MCF 10A (cell line): ENCODE results near the gene VAV1. TPM values are rescaled to one million over a fixed set of nuclear protein-coding genes. Genes with fewer than 3 reads are reported as not detected.
"Not testable (repeated sequence)": the region's sequence is repeated elsewhere in the genome, so short reads cannot be mapped to it uniquely, and the experiment has no call there.

Experiments used
- BruUV-seq: library from RNA; stranded (reverse); fragments of 400-500 nt; replicated peaks from 2 replicates; lab custom pipeline; 2021; lab: Mats Ljungman, UMichigan
- CTCF ChIA-PET: fragments of 300-600 bp; sonication (Branson Sonifier 250); formaldehyde crosslinking; extraction: SDS; loops from one replicate; lab custom pipeline; 2021; ENCODE audit warnings: antibody characterized with exemption, inconsistent platforms; lab: Yijun Ruan, JAX
- POLR2A ChIA-PET: fragments of 300-600, 350-650 bp; sonication (Branson Sonifier 250); formaldehyde crosslinking; extraction: SDS; loops from one replicate; lab custom pipeline; 2020; ENCODE audit warnings: antibody characterized with exemption, inconsistent platforms; lab: Yijun Ruan, JAX
- DNase-seq: peaks from one replicate; pipeline ENCODE4 v3.0.0-alpha.2; 2018; ENCODE audit not compliant: unreplicated experiment
- H3K27ac Mint-ChIP-seq: one replicate; pipeline ENCODE4 v1.8.0; 2022; ENCODE audit warnings: mild to moderate bottlenecking, low read depth, mixed read lengths; ENCODE audit not compliant: unreplicated experiment
- H3K27me3 Mint-ChIP-seq: one replicate; pipeline ENCODE4 v1.8.0; 2022; ENCODE audit warnings: mixed read lengths; ENCODE audit not compliant: insufficient read depth, unreplicated experiment
- H3K36me3 Mint-ChIP-seq: one replicate; pipeline ENCODE4 v1.8.0; 2022; ENCODE audit warnings: mild to moderate bottlenecking, moderate library complexity, mixed read lengths; ENCODE audit not compliant: insufficient read depth, unreplicated experiment
- H3K4me1 Mint-ChIP-seq: one replicate; pipeline ENCODE4 v1.8.0; 2022; ENCODE audit warnings: mixed read lengths; ENCODE audit not compliant: insufficient read depth, unreplicated experiment
- H3K4me3 Mint-ChIP-seq: one replicate; pipeline ENCODE4 v1.8.0; 2022; ENCODE audit warnings: mild to moderate bottlenecking, moderate library complexity, mixed read lengths; ENCODE audit not compliant: unreplicated experiment
- H3K9me3 Mint-ChIP-seq: one replicate; pipeline ENCODE4 v1.8.0; 2022; ENCODE audit warnings: mixed read lengths; ENCODE audit not compliant: unreplicated experiment
- CTCF ChIP-seq: fragments of 200-600 bp; IDR thresholded peaks from one replicate; pipeline ENCODE4 v1.8.0; 2022; ENCODE audit warnings: antibody characterized with exemption, mild to moderate bottlenecking; ENCODE audit not compliant: unreplicated experiment
- intact Hi-C: fragments of 100-400 bp; cut with micrococcal nuclease; formaldehyde crosslinking; loops from 2 replicates; pipeline ENCODE4 v1.14.1; 2022
- total RNA-seq: library from RNA; stranded (reverse); gene quantifications from 2 replicates; pipeline ENCODE4 v1.2.3, GENCODE V29; 2022

VAV1 gene
- total RNA-seq, 1 experiment from 2014 or later: not detected

- intact Hi-C loops: loop anchor here (1.0 kb wide), 1 partner anchor 95 kb away; no protein-coding TSS in a partner anchor
- H3K27ac Mint-ChIP-seq: peak within 1 kb of the TSS; percentile 74
Observed at GRCh38 chr19:6767357-6768235, 4.9 kb upstream of the VAV1 start, which contains the start of gene SH2D3A. Gene SH2D3A (minus strand): TSS chr19:6767435. CDS start chr19:6763748, 3,687 bp downstream.

GRCh38 chr19:6768236-6768785 is 4.2 kb upstream of the VAV1 start:
- POLR2A ChIA-PET: interaction anchor here (0.6 to 4.9 kb wide), 5 partner anchors 13 to 971 kb away, joined by 3 to 88 read pairs (median 25); partner anchors contain the start of genes C3, GPR108 and TRIP10
- no peaks in the 10 kb centered on the region for H3K27me3 Mint-ChIP-seq

More at GRCh38 chr19:6767357-6768235, 4.9 kb upstream of the VAV1 start, which contains the start of gene SH2D3A:
- no peaks in the 10 kb centered on the region for H3K27me3 Mint-ChIP-seq
- peak within 1 kb of the TSS; percentile 76 for H3K4me3 Mint-ChIP-seq
- H3K4me1 Mint-ChIP-seq: peaks cover 10% of the 10 kb centered on the region
- DNase-seq: peak; percentile 96
- no peaks in the 10 kb centered on the region for H3K9me3 Mint-ChIP-seq
- CTCF ChIA-PET: interaction anchor here (0.9 kb wide), 1 partner anchor 29 kb away, joined by 3 read pairs; no protein-coding TSS in a partner anchor
- no peak for TF ChIP-seq CTCF
- POLR2A ChIA-PET: interaction anchor here (0.6 to 4.9 kb wide), 11 partner anchors 13 to 971 kb away, joined by 3 to 88 read pairs (median 7); partner anchors contain the start of genes C3, GPR108, SLC25A23 and TRIP10
- peaks cover 18% of the 10 kb centered on the region for H3K36me3 Mint-ChIP-seq
- no TSS peak for BruUV-seq

GRCh38 chr19:6769006-6769619 is 3.4 kb upstream of the VAV1 start:
- Mint-ChIP-seq H3K4me1 (peaks cover 10% of the 10 kb centered on the region), H3K36me3 (peaks cover 7% of the 10 kb centered on the region), H3K9me3 (no peaks in the 10 kb centered on the region), H3K4me3 (no peak overlapping the region), H3K27me3 (no peaks in the 10 kb centered on the region), H3K27ac (no peak overlapping the region)
- BruUV-seq: no TSS peak
- POLR2A ChIA-PET: interaction anchor here (3.6 to 4.9 kb wide), 2 partner anchors 31 to 94 kb away, joined by 32 to 88 read pairs; partner anchors contain the start of genes GPR108 and TRIP10
- intact Hi-C loops: loop anchor here (1.0 kb wide), 1 partner anchor 31 kb away; no protein-coding TSS in a partner anchor
- peak; percentile 25 for TF ChIP-seq CTCF
- CTCF ChIA-PET: interaction anchor here (0.6 to 1.3 kb wide), 6 partner anchors 11 to 668 kb away, joined by 3 to 4 read pairs (median 3); no protein-coding TSS in a partner anchor
- peak; percentile 51 for DNase-seq

More at GRCh38 chr19:6768236-6768785, 4.2 kb upstream of the VAV1 start:
- H3K4me1 Mint-ChIP-seq: peaks cover 10% of the 10 kb centered on the region
- CTCF ChIA-PET: interaction anchor here (0.6 to 1.3 kb wide), 5 partner anchors 12 to 669 kb away, joined by 3 to 4 read pairs (median 3); no protein-coding TSS in a partner anchor
- H3K27ac Mint-ChIP-seq: no peak overlapping the region
- H3K9me3 Mint-ChIP-seq: no peaks in the 10 kb centered on the region
- no peak for DNase-seq
- peak overlapping the region; percentile 76 for H3K4me3 Mint-ChIP-seq
- no TSS peak for BruUV-seq
- no peak for TF ChIP-seq CTCF
- H3K36me3 Mint-ChIP-seq: peaks cover 11% of the 10 kb centered on the region
- intact Hi-C loops: no loop called here

- H3K36me3 Mint-ChIP-seq, H3K4me1 Mint-ChIP-seq, H3K27ac Mint-ChIP-seq, DNase-seq, H3K4me3 Mint-ChIP-seq, BruUV-seq, H3K9me3 Mint-ChIP-seq, intact Hi-C loops, POLR2A ChIA-PET: not testable (repeated sequence)
- CTCF ChIA-PET: interaction anchor here (0.6 kb wide), 2 partner anchors 81 to 140 kb away, joined by 3 read pairs; no protein-coding TSS in a partner anchor
- peaks cover 12% of the 10 kb centered on the region for H3K27me3 Mint-ChIP-seq
Observed at GRCh38 chr19:6771648-6772027, 870 bp upstream of the VAV1 start.
